C4-2B (cell line): Measurements from ENCODE around the gene SLC23A2.

Experiments used
- H3K27ac ChIP-seq: fragments of 450-650 bp; 2 replicates; pipeline ENCODE4 v1.5.1; 2017
- ZFX ChIP-seq: fragments of 450-650 bp; IDR thresholded peaks from 2 replicates; pipeline ENCODE4 v1.6.1; 2017
- TF ChIP-seq, protein P1 (sequence below): fragments of 450-650 bp; conservative IDR thresholded peaks from 2 replicates; pipeline ENCODE4 v1.5.1; 2017; ENCODE audit warnings: mild to moderate bottlenecking

The SLC23A2 gene

DNA sequence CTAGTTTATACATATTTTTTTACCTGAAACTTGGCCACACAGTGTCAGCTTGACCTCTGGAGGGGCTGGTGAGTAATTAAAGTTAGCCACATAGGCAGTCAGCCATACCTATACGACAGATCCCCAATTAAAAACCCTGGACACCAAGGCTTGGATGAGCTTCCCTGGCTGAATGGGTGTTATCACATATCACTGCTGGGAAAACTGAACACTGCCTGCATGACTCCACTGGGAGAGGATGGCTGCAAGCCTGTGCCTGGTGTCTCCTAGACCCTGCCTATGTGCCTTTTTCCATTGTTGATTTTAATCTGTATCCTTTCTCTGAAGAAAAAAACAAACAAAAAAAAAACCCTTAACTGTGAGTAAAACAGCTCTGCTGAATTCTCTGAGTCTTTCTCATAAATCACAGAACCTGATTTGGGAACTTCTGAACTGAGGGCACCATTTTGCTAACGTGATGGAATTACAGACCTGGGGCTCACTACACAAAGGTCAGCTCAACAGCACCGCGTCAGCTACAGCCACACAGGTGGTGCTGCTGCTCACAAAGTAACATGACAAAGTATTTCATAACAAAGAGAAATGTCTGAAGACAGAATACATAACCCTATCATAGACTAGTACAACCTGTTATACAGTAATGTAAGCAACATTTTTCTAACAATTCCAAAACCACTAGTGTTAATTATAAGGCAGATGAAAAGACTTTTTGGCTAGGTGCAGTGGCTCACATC is 97.0 kb downstream of the SLC23A2 start:
- no peak for TF ChIP-seq ZFX
- TF ChIP-seq, protein P1, sequence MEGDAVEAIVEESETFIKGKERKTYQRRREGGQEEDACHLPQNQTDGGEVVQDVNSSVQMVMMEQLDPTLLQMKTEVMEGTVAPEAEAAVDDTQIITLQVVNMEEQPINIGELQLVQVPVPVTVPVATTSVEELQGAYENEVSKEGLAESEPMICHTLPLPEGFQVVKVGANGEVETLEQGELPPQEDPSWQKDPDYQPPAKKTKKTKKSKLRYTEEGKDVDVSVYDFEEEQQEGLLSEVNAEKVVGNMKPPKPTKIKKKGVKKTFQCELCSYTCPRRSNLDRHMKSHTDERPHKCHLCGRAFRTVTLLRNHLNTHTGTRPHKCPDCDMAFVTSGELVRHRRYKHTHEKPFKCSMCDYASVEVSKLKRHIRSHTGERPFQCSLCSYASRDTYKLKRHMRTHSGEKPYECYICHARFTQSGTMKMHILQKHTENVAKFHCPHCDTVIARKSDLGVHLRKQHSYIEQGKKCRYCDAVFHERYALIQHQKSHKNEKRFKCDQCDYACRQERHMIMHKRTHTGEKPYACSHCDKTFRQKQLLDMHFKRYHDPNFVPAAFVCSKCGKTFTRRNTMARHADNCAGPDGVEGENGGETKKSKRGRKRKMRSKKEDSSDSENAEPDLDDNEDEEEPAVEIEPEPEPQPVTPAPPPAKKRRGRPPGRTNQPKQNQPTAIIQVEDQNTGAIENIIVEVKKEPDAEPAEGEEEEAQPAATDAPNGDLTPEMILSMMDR = no peak

GRCh38 chr20:4902788-4903187 is 98.5 kb downstream of the SLC23A2 start:
- TF ChIP-seq ZFX = no peak
- TF ChIP-seq, protein P1 = no peak
- H3K27ac ChIP-seq = no peak overlapping the region

More for the DNA sequence above, 97.0 kb downstream of the SLC23A2 start:
- H3K27ac ChIP-seq = no peak overlapping the region

DNA sequence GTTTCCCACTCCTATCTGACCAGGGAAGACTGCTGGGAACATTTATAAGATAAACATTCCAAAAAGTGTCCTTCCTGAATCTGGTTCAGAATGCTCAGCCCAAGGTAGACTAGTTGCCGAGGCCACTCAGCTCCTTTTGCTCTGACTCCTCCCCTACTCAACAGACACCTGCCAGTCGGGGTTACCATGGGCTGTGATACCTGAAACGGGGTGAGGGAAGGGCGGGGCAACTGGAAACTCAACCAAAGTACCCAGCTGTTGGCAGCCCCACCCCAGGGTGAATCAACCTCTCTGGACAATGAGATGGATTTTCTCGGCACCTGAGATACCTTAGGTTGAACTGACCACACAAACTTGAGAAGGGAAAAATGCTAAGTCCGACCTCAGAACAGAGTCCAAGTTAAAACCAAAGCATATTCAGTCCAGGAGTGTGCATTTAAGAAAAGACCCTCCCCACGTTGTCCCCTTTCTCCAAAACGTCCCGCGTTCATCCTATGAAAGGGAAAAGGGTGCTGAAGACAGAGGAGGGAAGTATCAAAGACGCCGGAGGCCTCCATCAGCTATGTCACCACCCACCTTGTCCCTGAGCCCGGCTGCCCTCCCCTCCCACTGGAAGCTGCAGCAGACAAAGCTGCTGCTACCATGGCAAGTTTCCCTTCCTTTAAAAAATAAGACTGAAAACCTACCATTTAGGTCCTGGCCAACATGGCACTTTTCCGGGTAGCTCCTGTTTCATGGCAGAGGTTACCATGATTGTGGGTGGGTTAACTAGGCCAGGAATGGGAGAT is 100.1 kb downstream of the SLC23A2 start:
- no peak overlapping the region for H3K27ac ChIP-seq
- no peak for TF ChIP-seq ZFX
- TF ChIP-seq, protein P1 = no peak

- no peak for TF ChIP-seq ZFX
- TF ChIP-seq, protein P1 = no peak
- no peak overlapping the region for H3K27ac ChIP-seq
Measured at GRCh38 chr20:4898282-4899244, 102.7 kb downstream of the SLC23A2 start.

GRCh38 chr20:4897600-4897999 is 103.7 kb downstream of the SLC23A2 start:
- TF ChIP-seq, protein P1 = no peak
- no peak for TF ChIP-seq ZFX
- H3K27ac ChIP-seq = no peak overlapping the region

DNA sequence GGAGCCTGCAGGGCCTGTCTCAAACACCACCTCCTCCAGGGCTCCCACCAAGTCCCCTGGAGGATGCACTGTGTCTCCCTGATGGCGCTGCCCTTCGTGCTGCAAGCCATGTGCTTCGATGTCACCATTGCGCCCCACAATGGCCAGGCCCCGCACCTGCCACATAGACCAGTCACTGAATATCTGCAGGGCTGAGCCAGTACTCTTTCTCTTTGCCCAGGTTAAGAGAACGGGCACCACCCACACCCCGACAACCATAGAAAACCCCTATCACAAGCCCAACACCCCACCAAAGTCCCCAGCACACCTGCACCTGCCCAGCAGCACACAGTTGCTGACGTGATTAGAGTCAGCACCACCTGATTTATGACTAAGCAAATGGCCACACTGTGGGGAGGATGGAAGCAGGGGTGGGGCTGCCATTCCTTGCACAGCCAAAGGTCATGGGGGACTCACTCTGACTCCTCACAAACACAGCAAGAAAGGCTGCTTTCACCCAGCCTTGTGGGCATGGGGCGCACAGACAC is 104.3 kb downstream of the SLC23A2 start:
- H3K27ac ChIP-seq = no peak overlapping the region
- TF ChIP-seq ZFX = no peak
- TF ChIP-seq, protein P1 = no peak
